Cardiac septum (tissue), 1 donor: ENCODE data around the gene SYNGR1. TPM values are rescaled to one million over a fixed set of nuclear protein-coding genes. Genes with fewer than 3 reads are reported as not detected.
"Not testable (repeated sequence)": the region's sequence is repeated elsewhere in the genome, so short reads cannot be mapped to it uniquely, and the experiment has no call there.

ENCODE experiments used
- DNase-seq: peaks from one replicate; pipeline ENCODE4 v3.0.0-alpha.2; 2020; ENCODE audit warnings: low spot score
- intact Hi-C: fragments of 100-400 bp; cut with DNase I; formaldehyde crosslinking; loops from one replicate; pipeline ENCODE4 v1.14.0; 2022
- total RNA-seq: library from RNA; stranded (reverse); fragmentation: NEBNext Ultra II Directional; extraction: Animal tissue kit (Norgen Biotek cat#: 25700); gene quantifications from one replicate; pipeline ENCODE4 v1.2.1, GENCODE V29; 2021
- donor health status: DM: no; HTN: no; CAD: no.

The SYNGR1 gene
- total RNA-seq, 1 donor from 2014 or later = 41.1 TPM

DNA sequence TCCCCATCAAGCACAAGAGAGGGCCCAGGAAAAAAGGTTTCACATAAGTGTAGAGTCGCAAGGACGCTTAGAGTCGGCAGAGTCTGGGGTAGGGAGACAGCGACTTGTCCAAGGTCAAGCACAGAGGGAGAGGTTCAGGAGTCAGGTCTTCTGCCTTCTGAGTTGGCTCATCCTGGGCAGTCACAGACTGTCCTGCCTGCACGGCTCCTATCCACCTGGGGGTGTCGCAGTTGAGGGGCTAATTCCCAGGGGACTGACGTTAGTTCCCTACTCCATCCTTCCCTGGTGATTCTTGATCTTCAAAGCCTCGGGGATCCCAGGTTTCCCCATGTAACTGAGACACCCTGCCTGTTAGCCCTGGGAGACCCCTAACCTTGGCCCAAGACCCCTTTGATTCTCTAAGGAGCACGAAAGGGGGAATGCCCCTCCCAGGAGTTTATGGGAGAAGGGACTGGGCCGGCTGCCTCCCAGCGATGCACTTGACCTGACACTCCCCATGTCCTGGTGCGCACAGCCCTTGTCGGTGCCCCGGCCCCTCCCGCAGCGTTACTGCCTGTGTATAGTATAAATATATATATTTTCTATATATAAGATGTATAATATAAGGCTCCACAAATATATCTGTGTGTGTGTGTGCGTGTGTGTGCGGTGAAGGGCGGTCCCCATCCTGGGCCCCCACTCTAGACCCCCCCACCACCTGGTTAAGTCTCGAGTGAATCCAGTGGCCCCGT, 35.1 kb downstream of the SYNGR1 start:
- intact Hi-C loops = no loop called here
- DNase-seq = no peak

DNA sequence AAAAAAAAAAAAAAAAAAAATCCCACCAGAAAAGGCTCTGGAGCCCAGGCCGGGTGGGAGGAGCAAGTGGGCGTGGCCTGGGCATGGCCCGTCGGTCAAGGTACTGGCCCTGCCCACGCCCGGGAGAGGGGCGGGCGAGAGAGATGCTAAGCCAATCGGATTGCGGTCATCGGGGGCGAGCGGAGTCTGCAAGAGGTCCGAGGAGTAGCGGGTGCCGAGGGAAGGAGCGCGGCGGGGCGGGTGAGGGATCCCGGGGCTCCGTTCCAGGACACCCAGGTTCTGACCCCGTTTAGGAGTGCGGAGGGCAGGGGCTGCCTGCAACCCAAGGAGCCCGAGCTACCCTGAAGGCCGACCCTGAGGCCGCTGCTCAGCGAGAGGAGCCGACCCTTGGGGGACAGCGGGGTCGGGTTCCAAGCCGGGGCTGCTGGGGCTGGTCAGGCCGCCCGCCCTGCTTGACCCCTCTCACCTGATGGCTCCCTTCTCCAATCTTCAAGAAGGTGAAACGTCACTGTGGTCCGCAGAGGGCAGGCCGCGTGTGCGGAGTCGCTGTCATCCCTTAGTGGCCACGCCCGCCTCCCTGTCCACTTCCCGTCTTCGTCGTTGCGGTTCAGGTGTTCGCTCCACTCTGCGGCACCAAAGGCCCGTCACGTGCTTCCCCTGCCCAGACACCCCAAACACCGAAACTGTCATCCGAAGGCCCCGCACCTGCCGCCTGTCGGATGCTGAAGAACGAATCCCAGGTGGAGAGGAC, 38.6 kb downstream of the SYNGR1 start:
- intact Hi-C loops = no loop called here
- peak; percentile 89 for DNase-seq

- no peak for DNase-seq
- intact Hi-C loops = no loop called here
Observed at GRCh38 chr22:39389420-39389819, 39.6 kb downstream of the SYNGR1 start.

GRCh38 chr22:39392341-39392948, 42.7 kb downstream of the SYNGR1 start:
- no peak for DNase-seq
- intact Hi-C loops = no loop called here

GRCh38 chr22:39395936-39396796, 46.4 kb downstream of the SYNGR1 start:
- DNase-seq = no peak
- intact Hi-C loops = no loop called here

DNA sequence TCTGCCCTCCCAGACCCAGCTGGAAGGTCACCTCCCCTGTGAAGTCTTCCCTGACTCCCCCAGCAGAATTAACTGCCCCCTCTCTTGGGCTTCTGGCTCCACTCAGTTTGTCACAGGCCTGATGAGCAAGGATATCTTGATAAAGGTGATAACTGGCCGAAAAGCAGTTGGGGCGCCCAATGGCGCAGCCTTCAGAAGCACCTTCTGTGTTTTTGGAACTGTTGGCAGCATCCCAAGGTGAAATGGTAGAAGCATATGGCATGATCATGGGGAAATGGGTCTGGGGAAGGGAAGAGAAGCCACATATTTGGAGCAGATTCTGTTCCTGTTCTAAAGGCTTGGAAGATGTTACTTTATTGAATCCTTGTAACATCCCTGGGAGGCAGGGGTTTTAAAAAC, 47.0 kb downstream of the SYNGR1 start:
- no peak for DNase-seq
- intact Hi-C loops = no loop called here

DNA sequence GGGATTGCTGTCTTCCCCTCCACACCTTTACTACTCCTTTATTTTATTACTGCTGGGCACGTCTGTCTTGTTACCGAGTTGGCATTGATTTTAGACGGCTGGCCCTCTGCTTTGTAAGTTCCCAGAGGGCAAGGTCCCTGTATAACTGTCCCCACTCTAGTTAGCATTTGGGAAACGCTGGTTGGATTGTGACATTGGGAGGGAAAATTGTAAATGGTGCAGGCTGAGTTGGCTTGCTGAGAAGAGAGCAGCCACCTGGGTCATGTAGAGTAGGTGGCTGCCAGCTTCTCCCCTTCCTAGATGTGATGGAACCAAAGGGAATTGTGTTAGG, 51.5 kb downstream of the SYNGR1 start:
- no peak for DNase-seq
- intact Hi-C loops = no loop called here

DNA sequence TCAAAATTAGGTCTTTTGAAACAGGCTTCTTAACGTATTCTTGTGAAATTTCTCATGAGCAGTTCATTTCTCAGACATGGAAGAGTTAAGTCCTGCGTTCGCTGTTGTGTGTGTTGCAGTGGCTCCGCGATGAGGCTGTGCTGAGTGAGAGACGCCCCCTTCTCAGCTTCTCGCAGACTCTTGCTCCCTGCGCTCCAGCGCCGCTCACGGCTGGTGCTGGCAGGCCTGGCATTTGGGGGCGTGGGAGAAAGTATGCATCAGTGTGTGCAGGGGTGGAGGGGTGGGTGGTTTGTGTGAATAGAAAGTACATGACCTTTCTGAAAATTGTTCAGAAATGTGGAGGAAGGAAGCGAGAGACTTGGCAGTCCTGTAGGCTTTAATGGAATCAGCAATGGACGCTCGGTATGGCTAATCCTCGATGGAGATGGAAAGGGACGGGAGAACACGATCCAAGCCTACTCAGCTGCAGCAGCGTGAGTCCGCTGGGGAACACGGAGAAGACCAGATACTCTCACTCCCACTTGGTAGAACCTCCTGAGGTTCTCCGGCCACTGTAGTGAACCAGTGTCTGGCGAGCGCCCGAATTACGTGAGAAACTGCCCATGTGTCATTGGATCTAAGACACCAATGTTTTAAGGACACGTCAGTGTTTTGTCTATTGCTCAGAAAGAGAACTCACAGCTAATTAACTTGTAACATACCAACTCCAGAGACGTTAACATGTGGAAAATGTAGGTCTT, 55.7 kb downstream of the SYNGR1 start:
- DNase-seq = no peak
- intact Hi-C loops = no loop called here

DNA sequence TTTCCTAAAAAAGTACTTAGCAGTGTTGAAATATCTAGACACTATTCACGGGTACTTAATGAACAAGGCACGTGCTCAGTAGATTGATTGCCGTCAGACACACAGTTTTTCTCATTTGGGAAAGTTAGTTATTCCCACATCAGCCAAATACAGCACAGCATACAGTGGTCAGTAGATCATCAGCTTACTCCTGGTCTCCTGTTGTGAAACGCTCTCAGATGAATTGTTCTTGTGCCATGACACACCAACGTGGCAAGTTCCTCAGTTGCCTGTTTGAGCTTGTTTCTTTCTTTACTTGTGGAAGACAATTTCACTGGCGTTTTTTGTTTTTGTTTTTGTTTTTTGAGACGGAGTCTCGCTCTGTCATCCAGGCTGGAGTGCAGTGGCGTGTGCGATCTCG, 58.4 kb downstream of the SYNGR1 start:
- no peak for DNase-seq
- intact Hi-C loops = no loop called here

- intact Hi-C loops = no loop called here
- DNase-seq = no peak
Observed at GRCh38 chr22:39408807-39409206, 59.0 kb downstream of the SYNGR1 start.

DNA sequence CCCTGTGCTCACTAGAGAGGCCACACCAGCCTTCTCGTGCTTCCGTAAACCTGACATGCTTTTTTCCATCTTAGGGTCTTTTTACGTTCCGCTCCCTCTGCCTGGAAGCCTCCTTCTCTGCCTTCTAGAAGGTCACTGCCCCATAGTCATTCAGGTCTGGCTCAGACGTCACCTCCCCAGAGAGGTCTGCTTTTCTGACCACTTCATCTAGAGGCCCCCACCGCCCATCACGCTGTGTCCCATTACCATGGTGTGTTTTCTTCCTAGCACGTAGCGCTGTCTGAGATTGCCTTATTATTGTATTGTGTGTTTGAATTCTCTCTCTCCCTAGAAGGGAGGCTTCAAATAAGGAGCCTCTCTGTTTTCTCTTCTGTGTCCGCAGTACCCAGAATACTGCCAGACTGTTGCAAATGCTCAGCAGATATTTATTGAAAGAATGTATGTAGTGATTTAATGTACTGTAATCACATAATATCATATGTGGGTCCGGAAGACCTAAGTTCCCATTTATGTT, 59.8 kb downstream of the SYNGR1 start:
- intact Hi-C loops = no loop called here
- DNase-seq = no peak

- intact Hi-C loops = no loop called here
- no peak for DNase-seq
Observed at GRCh38 chr22:39410264-39410663, 60.5 kb downstream of the SYNGR1 start.

DNA sequence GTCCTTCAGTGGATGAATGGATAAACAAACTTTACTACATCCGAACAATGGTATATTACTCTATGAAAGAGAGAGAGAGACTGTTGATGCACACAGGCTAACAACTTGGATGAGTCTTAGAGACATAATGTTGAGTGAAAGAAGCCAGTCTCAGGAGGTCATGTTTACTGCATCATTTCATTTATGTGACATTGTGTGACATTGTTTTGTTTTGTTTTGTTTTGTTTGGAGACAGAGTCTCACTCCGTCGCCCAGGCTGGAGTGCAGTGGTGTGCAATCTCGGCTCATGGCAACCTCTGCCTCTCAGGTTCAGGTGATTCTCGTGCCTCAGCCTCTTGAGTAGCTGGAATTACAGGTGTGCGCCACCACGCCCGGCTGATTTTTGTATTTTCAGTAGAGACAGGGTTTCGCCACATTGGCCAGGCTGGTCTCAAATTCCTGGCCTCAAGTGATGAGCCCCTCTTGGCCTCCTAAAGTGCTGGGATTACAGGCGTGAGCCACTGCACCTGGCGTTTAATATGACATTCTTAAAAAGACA, 62.1 kb downstream of the SYNGR1 start:
- DNase-seq, intact Hi-C loops: not testable (repeated sequence)

GRCh38 chr22:39413204-39413603, 63.4 kb downstream of the SYNGR1 start:
- DNase-seq, intact Hi-C loops: not testable (repeated sequence)

GRCh38 chr22:39414377-39414776, 64.6 kb downstream of the SYNGR1 start:
- no peak for DNase-seq
- intact Hi-C loops = no loop called here

DNA sequence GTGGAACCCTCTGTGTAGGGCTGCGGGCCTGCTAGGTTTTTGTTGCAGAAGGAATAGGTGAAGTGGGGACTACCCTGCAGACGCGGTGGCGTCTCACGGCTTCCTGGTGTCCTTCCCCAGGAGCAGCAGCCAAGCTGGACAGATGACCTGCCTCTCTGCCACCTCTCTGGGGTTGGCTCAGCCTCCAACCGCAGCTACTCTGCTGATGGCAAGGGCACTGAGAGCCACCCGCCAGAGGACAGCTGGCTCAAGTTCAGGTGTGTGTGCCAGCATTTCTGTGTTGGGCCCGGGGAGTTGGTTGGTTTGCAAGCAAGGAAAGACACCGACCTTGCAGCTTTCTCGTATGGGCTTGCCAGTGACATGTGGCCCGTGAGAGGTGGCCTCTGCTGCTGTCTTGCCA, 65.1 kb downstream of the SYNGR1 start:
- intact Hi-C loops = no loop called here
- no peak for DNase-seq

- DNase-seq = no peak
- intact Hi-C loops = no loop called here
Observed at GRCh38 chr22:39415506-39415905, 65.7 kb downstream of the SYNGR1 start.

- intact Hi-C loops = no loop called here
- DNase-seq = no peak
Observed at GRCh38 chr22:39416319-39416718, 66.5 kb downstream of the SYNGR1 start.

DNA sequence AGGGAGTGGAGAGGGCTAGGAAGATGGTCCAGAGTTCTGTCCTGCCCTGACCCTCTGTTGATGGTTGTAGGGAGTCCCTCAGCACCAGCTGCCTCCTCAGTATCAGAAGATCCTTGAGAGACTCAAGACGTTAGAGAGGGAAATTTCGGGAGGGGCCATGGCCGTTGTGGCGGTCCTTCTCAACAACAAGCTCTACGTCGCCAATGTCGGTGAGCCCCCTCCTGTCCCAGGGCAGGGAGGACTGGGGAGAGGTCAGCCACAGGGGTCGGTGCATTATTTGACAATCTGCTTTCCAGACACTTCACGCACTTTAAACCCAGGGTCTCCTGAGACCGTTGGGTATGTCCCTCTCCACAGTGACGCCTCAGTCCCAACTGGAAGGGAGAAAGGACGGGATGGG, 67.8 kb downstream of the SYNGR1 start:
- intact Hi-C loops = no loop called here
- no peak for DNase-seq
